ENCODE measurements around the gene SLIT3.

- TF ChIP-seq, protein P1, sequence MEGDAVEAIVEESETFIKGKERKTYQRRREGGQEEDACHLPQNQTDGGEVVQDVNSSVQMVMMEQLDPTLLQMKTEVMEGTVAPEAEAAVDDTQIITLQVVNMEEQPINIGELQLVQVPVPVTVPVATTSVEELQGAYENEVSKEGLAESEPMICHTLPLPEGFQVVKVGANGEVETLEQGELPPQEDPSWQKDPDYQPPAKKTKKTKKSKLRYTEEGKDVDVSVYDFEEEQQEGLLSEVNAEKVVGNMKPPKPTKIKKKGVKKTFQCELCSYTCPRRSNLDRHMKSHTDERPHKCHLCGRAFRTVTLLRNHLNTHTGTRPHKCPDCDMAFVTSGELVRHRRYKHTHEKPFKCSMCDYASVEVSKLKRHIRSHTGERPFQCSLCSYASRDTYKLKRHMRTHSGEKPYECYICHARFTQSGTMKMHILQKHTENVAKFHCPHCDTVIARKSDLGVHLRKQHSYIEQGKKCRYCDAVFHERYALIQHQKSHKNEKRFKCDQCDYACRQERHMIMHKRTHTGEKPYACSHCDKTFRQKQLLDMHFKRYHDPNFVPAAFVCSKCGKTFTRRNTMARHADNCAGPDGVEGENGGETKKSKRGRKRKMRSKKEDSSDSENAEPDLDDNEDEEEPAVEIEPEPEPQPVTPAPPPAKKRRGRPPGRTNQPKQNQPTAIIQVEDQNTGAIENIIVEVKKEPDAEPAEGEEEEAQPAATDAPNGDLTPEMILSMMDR (IDR thresholded peaks at IDR 0.05; ENCODE audit: insufficient read depth, low read length): no peak
- TF ChIP-seq POLR2AphosphoS5 (IDR thresholded peaks at IDR 0.05; ENCODE audit: low read depth) (no peak), GABPA (IDR thresholded peaks at IDR 0.05; ENCODE audit: low read depth) (no peak), SPI1 (IDR thresholded peaks at IDR 0.05; ENCODE audit: borderline replicate concordance, low read depth) (no peak), REST (IDR thresholded peaks at IDR 0.05; ENCODE audit: insufficient replicate concordance, low read depth) (no peak)
Measured at GRCh38 chr5:169253071-169253470, 47.9 kb downstream of the SLIT3 start.
